ENCODE measurements around the gene WSCD1. TPM values are rescaled to one million over a fixed set of nuclear protein-coding genes. Genes with fewer than 3 reads are reported as not detected.

Gene WSCD1
- total RNA-seq, 1 experiment from 2014 or later, result not detected

GRCh38 chr17:6140188-6140587, 70.0 kb downstream of the WSCD1 start:
- peaks cover 7% of the 10 kb centered on the region for H3K27me3 Mint-ChIP-seq (ENCODE audit: insufficient read depth, unreplicated experiment)
- no peak overlapping the region for H3K27ac Mint-ChIP-seq (ENCODE audit: unreplicated experiment)
- no TSS peak for BruUV-seq (replicated peaks)

GRCh38 chr17:6140728-6141330, 70.7 kb downstream of the WSCD1 start:
- Histone ChIP-seq H3K4me3 (ENCODE audit: low read depth, low read length) (no peak overlapping the region), H3K27me3 (replicated peaks; ENCODE audit: control insufficient read depth, insufficient read depth, low read length) (no peaks in the 10 kb centered on the region), H3K36me3 (ENCODE audit: control insufficient read depth, insufficient read depth, low read length) (no peaks in the 10 kb centered on the region), H3K9me3 (no peaks in the 10 kb centered on the region), H3K4me1 (no peaks in the 10 kb centered on the region)
- intact Hi-C loops (cut with micrococcal nuclease; ENCODE audit: unreplicated experiment), result no loop called here
- DNase-seq, result no peak
- TF ChIP-seq, protein P1, sequence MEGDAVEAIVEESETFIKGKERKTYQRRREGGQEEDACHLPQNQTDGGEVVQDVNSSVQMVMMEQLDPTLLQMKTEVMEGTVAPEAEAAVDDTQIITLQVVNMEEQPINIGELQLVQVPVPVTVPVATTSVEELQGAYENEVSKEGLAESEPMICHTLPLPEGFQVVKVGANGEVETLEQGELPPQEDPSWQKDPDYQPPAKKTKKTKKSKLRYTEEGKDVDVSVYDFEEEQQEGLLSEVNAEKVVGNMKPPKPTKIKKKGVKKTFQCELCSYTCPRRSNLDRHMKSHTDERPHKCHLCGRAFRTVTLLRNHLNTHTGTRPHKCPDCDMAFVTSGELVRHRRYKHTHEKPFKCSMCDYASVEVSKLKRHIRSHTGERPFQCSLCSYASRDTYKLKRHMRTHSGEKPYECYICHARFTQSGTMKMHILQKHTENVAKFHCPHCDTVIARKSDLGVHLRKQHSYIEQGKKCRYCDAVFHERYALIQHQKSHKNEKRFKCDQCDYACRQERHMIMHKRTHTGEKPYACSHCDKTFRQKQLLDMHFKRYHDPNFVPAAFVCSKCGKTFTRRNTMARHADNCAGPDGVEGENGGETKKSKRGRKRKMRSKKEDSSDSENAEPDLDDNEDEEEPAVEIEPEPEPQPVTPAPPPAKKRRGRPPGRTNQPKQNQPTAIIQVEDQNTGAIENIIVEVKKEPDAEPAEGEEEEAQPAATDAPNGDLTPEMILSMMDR (IDR thresholded peaks at IDR 0.05; ENCODE audit: insufficient read depth in 1 of 2, low read depth in 1 of 2, low read length in 1 of 2, severe bottlenecking in 1 of 2, unreplicated experiment in 1 of 2), result no peak
- Mint-ChIP-seq H3K27me3 (ENCODE audit: insufficient read depth, unreplicated experiment) (peaks cover 7% of the 10 kb centered on the region), H3K4me1 (ENCODE audit: low read depth, unreplicated experiment) (no peaks in the 10 kb centered on the region), H3K9me3 (ENCODE audit: unreplicated experiment) (no peaks in the 10 kb centered on the region), H3K4me3 (ENCODE audit: unreplicated experiment) (no peak overlapping the region), H3K27ac (ENCODE audit: unreplicated experiment) (no peak overlapping the region), H3K36me3 (ENCODE audit: insufficient read depth, unreplicated experiment) (no peaks in the 10 kb centered on the region)
- ChIA-PET POLR2A (no interaction called here), CTCF (no interaction called here)
- BruUV-seq (replicated peaks), result no TSS peak

More at GRCh38 chr17:6140188-6140587, 70.0 kb downstream of the WSCD1 start:
- TF ChIP-seq, protein P1 (IDR thresholded peaks at IDR 0.05; ENCODE audit: insufficient read depth in 1 of 2, low read depth in 1 of 2, low read length in 1 of 2, severe bottlenecking in 1 of 2, unreplicated experiment in 1 of 2), result no peak
- Mint-ChIP-seq H3K4me1 (ENCODE audit: low read depth, unreplicated experiment) (no peaks in the 10 kb centered on the region), H3K36me3 (ENCODE audit: insufficient read depth, unreplicated experiment) (no peaks in the 10 kb centered on the region), H3K4me3 (ENCODE audit: unreplicated experiment) (no peak overlapping the region), H3K9me3 (ENCODE audit: unreplicated experiment) (no peaks in the 10 kb centered on the region)
- no peaks in the 10 kb centered on the region for H3K9me3 ChIP-seq
- ChIA-PET POLR2A (no interaction called here), CTCF (no interaction called here)
- H3K36me3 ChIP-seq (ENCODE audit: control insufficient read depth, insufficient read depth, low read length), result no peaks in the 10 kb centered on the region
- H3K4me3 ChIP-seq (ENCODE audit: low read depth, low read length), result no peak overlapping the region
- DNase-seq, result no peak
- H3K27me3 ChIP-seq (replicated peaks; ENCODE audit: control insufficient read depth, insufficient read depth, low read length), result no peaks in the 10 kb centered on the region
- no peaks in the 10 kb centered on the region for H3K4me1 ChIP-seq
- intact Hi-C loops (cut with micrococcal nuclease; ENCODE audit: unreplicated experiment), result no loop called here

- Mint-ChIP-seq H3K4me3 (ENCODE audit: unreplicated experiment) (no peak overlapping the region), H3K4me1 (ENCODE audit: low read depth, unreplicated experiment) (no peaks in the 10 kb centered on the region), H3K9me3 (ENCODE audit: unreplicated experiment) (no peaks in the 10 kb centered on the region), H3K36me3 (ENCODE audit: insufficient read depth, unreplicated experiment) (no peaks in the 10 kb centered on the region), H3K27ac (ENCODE audit: unreplicated experiment) (no peak overlapping the region), H3K27me3 (ENCODE audit: insufficient read depth, unreplicated experiment) (peaks cover 7% of the 10 kb centered on the region)
- BruUV-seq (replicated peaks), result no TSS peak
- H3K27me3 ChIP-seq (replicated peaks; ENCODE audit: control insufficient read depth, insufficient read depth, low read length), result no peaks in the 10 kb centered on the region
- ChIA-PET CTCF (no interaction called here), POLR2A (no interaction called here)
- TF ChIP-seq, protein P1 (IDR thresholded peaks at IDR 0.05; ENCODE audit: insufficient read depth in 1 of 2, low read depth in 1 of 2, low read length in 1 of 2, severe bottlenecking in 1 of 2, unreplicated experiment in 1 of 2), result no peak
- intact Hi-C loops (cut with micrococcal nuclease; ENCODE audit: unreplicated experiment), result no loop called here
- H3K4me3 ChIP-seq (ENCODE audit: low read depth, low read length), result no peak overlapping the region
- H3K9me3 ChIP-seq, result no peaks in the 10 kb centered on the region
- H3K36me3 ChIP-seq (ENCODE audit: control insufficient read depth, insufficient read depth, low read length), result no peaks in the 10 kb centered on the region
- no peaks in the 10 kb centered on the region for H3K4me1 ChIP-seq
- no peak for DNase-seq
Observed at GRCh38 chr17:6142701-6143100, 72.5 kb downstream of the WSCD1 start.
